HG03378 (cell line): Measurements from ENCODE around the gene RBBP8.

ENCODE experiments used
- ATAC-seq: cut with Tn5 transposase; IDR thresholded peaks from one replicate; pipeline ENCODE4 v1.9.1; 2021; ENCODE audit warnings: mild to moderate bottlenecking, moderate library complexity; ENCODE audit not compliant: unreplicated experiment

RBBP8 gene

GRCh38 chr18:22988208-22988607 lies 55.1 kb downstream of the RBBP8 start:
- no peak for ATAC-seq

- ATAC-seq = no peak
These were observed 65.2 kb downstream of the RBBP8 start for GRCh38 chr18:22998344-22998743.

GRCh38 chr18:22999212-22999611 lies 66.1 kb downstream of the RBBP8 start:
- ATAC-seq = no peak

GRCh38 chr18:22999647-23000046 lies 66.5 kb downstream of the RBBP8 start:
- no peak for ATAC-seq

- no peak for ATAC-seq
These were observed 70.2 kb downstream of the RBBP8 start for GRCh38 chr18:23003289-23003688.

GRCh38 chr18:23012249-23012648 lies 79.1 kb downstream of the RBBP8 start:
- no peak for ATAC-seq

GRCh38 chr18:23020555-23021294 lies 87.6 kb downstream of the RBBP8 start:
- ATAC-seq = no peak

- ATAC-seq = no peak
These were observed 88.5 kb downstream of the RBBP8 start for GRCh38 chr18:23021623-23022022.

GRCh38 chr18:23032030-23032582 lies 99.0 kb downstream of the RBBP8 start:
- ATAC-seq = no peak

- ATAC-seq = no peak
These were observed 99.9 kb downstream of the RBBP8 start for GRCh38 chr18:23033056-23033455.

- ATAC-seq = no peak
These were observed 103.6 kb downstream of the RBBP8 start for GRCh38 chr18:23036660-23037201.

- no peak for ATAC-seq
These were observed 104.5 kb downstream of the RBBP8 start for GRCh38 chr18:23037646-23038045.

- no peak for ATAC-seq
These were observed 105.6 kb downstream of the RBBP8 start for GRCh38 chr18:23038712-23039111.

- ATAC-seq = no peak
These were observed 109.0 kb downstream of the RBBP8 start for GRCh38 chr18:23042133-23042532.

GRCh38 chr18:23043803-23044376 lies 110.8 kb downstream of the RBBP8 start:
- ATAC-seq = no peak

- no peak for ATAC-seq
These were observed 116.7 kb downstream of the RBBP8 start for GRCh38 chr18:23049698-23050373.

- no peak for ATAC-seq
These were observed 120.8 kb downstream of the RBBP8 start for GRCh38 chr18:23053776-23054457.

- no peak for ATAC-seq
These were observed 121.4 kb downstream of the RBBP8 start for GRCh38 chr18:23054553-23054952.

- no peak for ATAC-seq
These were observed 123.2 kb downstream of the RBBP8 start for GRCh38 chr18:23056315-23056714.

GRCh38 chr18:23057096-23057495 lies 124.0 kb downstream of the RBBP8 start:
- no peak for ATAC-seq
